ENCODE measurements around the gene LHFPL2.

LHFPL2 gene

GRCh38 chr5:78605611-78606010 is 43.0 kb downstream of the LHFPL2 start:
- H3K4me3 ChIP-seq, result no peak overlapping the region
- no peak overlapping the region for H3K27ac ChIP-seq
- TF ChIP-seq CTCF (IDR thresholded peaks at IDR 0.05), result no peak
- DNase-seq (ENCODE audit: low spot score), result no peak

- no peak overlapping the region for H3K27ac ChIP-seq
- TF ChIP-seq CTCF (IDR thresholded peaks at IDR 0.05), result no peak
Measured at GRCh38 chr5:78604689-78605285, 43.8 kb downstream of the LHFPL2 start.

GRCh38 chr5:78603636-78604175 is 44.9 kb downstream of the LHFPL2 start:
- DNase-seq (ENCODE audit: low spot score), result no peak
- no peak for TF ChIP-seq CTCF (IDR thresholded peaks at IDR 0.05)
- Histone ChIP-seq H3K27ac (no peak overlapping the region), H3K4me3 (no peak overlapping the region)

More at GRCh38 chr5:78604689-78605285, 43.8 kb downstream of the LHFPL2 start:
- no peak overlapping the region for H3K4me3 ChIP-seq
- DNase-seq (ENCODE audit: low spot score), result no peak

- no peak for TF ChIP-seq CTCF (IDR thresholded peaks at IDR 0.05)
- no peak for DNase-seq (ENCODE audit: low spot score)
- H3K4me3 ChIP-seq, result no peak overlapping the region
- no peak overlapping the region for H3K27ac ChIP-seq
Measured at GRCh38 chr5:78602400-78602799, 46.2 kb downstream of the LHFPL2 start.

GRCh38 chr5:78601559-78602314 is 46.8 kb downstream of the LHFPL2 start:
- DNase-seq (ENCODE audit: low spot score), result no peak
- Histone ChIP-seq H3K4me3 (no peak overlapping the region), H3K27ac (peak overlapping the region in 1 of 2 donors; percentile 52)
- no peak for TF ChIP-seq CTCF (IDR thresholded peaks at IDR 0.05)

- no peak for TF ChIP-seq CTCF (IDR thresholded peaks at IDR 0.05)
- no peak for DNase-seq (ENCODE audit: low spot score)
- Histone ChIP-seq H3K4me3 (no peak overlapping the region), H3K27ac (peak overlapping the region in 1 of 2 donors; percentile 52)
Measured at GRCh38 chr5:78600687-78601414, 47.7 kb downstream of the LHFPL2 start.

Measured in coronary artery (tissue), 2 donors.